T-helper 9 cell (primary cell): ENCODE data around the gene CATSPER4.
"Not testable (repeated sequence)": the region's sequence is repeated elsewhere in the genome, so short reads cannot be mapped to it uniquely, and the experiment has no call there.

Source experiments
- DNase-seq: peaks from one replicate; pipeline ENCODE4 v3.0.0-alpha.2; 2020

The CATSPER4 gene

GRCh38 chr1:26195805-26196204 is 5.4 kb downstream of the CATSPER4 start:
- DNase-seq = no peak

DNA sequence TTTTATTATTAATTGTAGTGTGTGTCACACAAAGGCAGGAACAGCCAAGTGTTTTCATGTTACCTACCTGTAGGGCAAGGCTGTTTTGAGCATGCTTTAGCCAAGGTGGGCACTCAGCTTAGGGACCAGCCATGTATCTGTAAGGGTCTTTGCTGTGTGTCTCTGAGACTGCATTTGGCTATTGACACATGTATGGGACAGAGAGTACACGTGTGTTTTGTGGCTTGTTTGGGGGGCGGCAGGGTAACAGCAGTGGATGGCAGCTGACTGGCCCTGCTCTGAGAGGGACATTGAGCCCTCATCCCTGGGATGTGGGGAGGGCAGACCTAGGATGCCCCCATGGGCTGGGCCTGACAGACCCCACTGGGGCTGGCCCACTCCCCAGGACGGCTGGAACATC is 6.9 kb downstream of the CATSPER4 start:
- DNase-seq = no peak

- DNase-seq = no peak
These were observed 7.4 kb downstream of the CATSPER4 start for GRCh38 chr1:26197813-26198212.

- no peak for DNase-seq
These were observed 10.0 kb downstream of the CATSPER4 start for GRCh38 chr1:26200413-26200812.

GRCh38 chr1:26203642-26204318 is 13.4 kb downstream of the CATSPER4 start:
- no peak for DNase-seq

- DNase-seq = no peak
These were observed 19.9 kb downstream of the CATSPER4 start for GRCh38 chr1:26210147-26210870.

GRCh38 chr1:26212726-26213125 is 22.3 kb downstream of the CATSPER4 start:
- DNase-seq = no peak

- DNase-seq = no peak
These were observed 23.0 kb downstream of the CATSPER4 start for GRCh38 chr1:26213335-26213905.

DNA sequence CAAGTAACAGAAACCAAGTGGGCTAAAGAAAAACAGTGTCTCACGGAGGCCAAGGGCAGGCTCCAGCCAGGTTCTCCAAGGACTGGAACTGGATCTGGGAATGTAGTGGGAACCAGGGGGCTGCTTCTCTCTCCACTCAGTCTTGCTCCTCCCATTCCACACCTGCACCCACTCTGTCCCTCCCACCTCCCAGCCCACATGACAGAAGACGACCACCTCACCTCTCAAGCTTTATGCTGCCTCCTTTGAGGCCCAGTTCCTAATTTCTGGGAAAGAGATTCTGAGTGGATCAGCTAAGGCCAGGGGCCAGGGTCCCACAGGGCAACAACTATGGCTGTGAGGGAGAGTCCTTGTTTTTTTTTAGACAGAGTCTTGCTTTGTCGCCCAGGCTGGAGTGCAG is 24.8 kb downstream of the CATSPER4 start:
- no peak for DNase-seq

- DNase-seq = no peak
These were observed 28.6 kb downstream of the CATSPER4 start for GRCh38 chr1:26218906-26219494.

DNA sequence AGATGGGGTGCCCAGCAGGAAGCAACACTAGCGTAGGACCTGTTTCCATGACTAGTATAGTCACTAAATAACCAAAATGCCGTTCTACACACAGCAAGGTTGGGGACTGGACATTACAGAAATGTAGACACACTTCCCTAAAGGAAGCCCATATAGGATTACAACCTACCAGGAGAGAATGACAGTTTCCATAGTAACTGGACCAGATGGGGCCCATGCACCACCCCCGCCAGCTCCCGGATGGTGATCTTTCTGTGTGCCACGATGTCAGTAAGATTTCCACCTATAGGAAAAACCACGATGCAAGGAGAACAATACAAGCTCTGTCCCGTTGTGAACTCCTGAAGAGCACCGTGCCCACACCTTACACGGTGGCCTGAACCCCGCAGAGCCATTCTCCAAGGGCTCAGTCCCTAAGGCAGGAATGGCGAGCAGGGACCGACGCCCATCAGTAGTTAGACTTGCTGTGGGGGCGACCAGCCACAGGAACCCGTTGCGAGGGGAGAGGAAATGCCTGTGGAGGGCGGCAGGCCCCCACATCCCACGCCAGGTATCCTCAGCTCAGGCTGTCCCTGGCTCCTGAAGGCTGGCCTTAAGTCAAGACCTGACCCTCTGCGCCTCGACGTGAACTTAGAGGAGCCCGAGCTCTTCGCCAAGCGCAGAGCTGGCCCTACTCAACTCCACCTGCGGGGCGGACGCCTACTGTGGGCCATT is 30.0 kb downstream of the CATSPER4 start:
- DNase-seq = no peak

DNA sequence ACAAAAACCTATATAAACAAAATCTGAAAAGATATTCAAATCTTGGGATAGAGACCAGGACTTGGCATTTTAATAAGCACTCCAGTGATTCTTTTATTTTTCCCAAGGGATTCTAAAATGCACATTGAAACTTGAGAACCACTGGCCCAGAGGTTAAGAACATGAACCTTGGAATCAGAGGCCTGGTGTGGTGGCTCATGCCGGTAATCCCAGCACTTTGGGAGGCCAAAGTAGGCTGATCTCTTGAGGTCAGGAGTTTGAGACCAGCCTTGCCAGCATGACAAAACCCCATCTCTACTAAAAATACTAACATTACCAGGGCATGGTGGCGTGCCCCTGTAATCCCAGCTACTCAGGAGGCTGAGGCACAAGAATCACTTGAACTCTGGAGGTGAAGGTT is 30.7 kb downstream of the CATSPER4 start:
- DNase-seq = no peak

GRCh38 chr1:26224606-26225005 is 34.2 kb downstream of the CATSPER4 start:
- no peak for DNase-seq

- peak; percentile 22 for DNase-seq
These were observed 34.8 kb downstream of the CATSPER4 start for GRCh38 chr1:26225033-26225831.

DNA sequence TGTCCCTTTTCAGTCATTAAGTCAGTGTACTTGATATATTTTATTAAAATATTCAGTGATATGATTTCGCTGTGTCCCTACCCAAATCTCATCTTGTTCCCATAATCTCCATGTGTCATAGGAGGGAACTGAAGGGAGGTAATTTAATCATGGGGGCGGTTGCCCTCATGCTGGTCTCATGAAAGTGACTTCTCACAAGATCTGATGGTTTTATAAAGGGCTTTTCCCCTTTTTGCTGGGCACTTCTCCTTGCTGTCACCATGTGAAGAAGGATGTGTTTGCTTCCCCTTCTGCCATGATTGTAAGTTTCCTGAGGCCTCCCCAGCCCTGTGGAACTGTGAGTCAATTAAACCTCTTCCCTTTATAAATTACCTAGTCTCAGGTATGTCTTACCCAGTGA is 40.3 kb downstream of the CATSPER4 start:
- not testable (repeated sequence) for DNase-seq

- DNase-seq = peak; percentile 98
These were observed 43.7 kb downstream of the CATSPER4 start, which contains the start of gene CEP85 for GRCh38 chr1:26233903-26234643. Gene CEP85 (plus strand): TSS chr1:26234200. CDS start chr1:26239784, 5,584 bp downstream.

DNA sequence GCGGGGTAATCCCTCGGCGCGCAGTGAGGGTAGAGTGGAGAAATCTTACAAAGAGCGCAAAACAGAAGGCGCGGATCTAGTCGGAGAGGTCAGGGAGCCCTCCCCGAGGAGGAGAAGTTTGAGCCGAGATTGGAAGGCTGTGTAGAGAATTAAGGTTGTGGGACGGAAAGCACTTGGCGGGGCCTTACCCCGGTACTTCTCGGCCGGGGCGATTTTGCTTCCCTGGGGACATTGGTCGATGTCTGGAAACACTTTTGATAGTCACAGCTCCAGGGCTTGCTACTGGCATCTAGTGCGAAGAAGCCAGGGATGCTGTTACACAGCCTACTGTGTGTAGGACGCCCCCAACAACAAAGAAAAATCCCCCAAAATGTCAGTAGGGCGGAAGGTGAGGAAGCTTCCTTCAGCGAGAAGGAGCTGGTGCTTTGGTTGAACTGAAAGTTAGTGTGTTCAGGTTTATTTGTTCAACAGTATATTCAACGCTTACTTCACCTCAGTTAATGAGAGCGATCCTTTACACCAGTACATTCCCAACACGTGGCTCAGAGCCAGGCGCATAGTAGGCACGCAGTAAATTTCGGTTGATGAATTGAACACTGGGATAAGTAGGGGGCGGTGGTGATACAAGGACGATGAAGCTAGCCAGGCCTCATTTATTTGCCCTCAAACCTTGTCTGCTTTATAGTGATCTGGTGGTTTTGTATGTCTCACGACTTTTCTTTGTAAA is 44.4 kb downstream of the CATSPER4 start:
- DNase-seq = no peak

GRCh38 chr1:26237230-26237966 is 47.0 kb downstream of the CATSPER4 start:
- no peak for DNase-seq

- no peak for DNase-seq
These were observed 49.5 kb downstream of the CATSPER4 start for GRCh38 chr1:26239936-26240335.
